ENCODE measurements around the gene RNF144A.

- TF ChIP-seq POLR2AphosphoS5 (IDR thresholded peaks at IDR 0.05) (no peak), POLR2A (IDR thresholded peaks at IDR 0.05) (no peak), CTCF (IDR thresholded peaks at IDR 0.05) (no peak)
Measured at GRCh38 chr2:7043690-7044089, 126.5 kb downstream of the RNF144A start.
